HG02870 (cell line): ENCODE results near the gene HIPK2.

ENCODE experiments used
- ATAC-seq: cut with Tn5 transposase; IDR thresholded peaks from one replicate; pipeline ENCODE4 v1.9.1; 2021; ENCODE audit warnings: mild to moderate bottlenecking, moderate library complexity; ENCODE audit not compliant: unreplicated experiment

Gene HIPK2

GRCh38 chr7:139699640-139700504 lies 77.9 kb downstream of the HIPK2 start:
- no peak for ATAC-seq

DNA sequence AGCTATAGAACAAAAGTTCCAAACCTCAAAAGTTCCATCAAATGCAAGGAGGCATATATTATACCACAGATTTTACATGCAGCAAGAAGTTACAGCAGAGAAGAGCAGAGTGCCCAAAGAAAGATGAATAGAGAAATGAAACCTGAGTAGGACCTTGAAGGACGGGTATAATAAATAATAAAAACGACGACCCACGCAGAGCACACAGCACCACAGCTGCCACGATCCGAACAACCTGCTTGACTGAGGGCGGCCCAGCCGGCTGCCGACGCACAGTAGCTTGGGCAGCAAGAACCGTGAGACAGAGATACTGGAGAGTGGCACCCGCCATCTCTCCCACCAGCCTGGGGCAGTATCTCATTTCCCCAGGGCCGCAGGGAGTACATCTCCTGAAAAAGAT lies 79.0 kb downstream of the HIPK2 start:
- ATAC-seq, result no peak

GRCh38 chr7:139698278-139698677 lies 79.5 kb downstream of the HIPK2 start:
- ATAC-seq, result no peak

- ATAC-seq, result no peak
These were observed 80.7 kb downstream of the HIPK2 start for GRCh38 chr7:139697056-139697455.

DNA sequence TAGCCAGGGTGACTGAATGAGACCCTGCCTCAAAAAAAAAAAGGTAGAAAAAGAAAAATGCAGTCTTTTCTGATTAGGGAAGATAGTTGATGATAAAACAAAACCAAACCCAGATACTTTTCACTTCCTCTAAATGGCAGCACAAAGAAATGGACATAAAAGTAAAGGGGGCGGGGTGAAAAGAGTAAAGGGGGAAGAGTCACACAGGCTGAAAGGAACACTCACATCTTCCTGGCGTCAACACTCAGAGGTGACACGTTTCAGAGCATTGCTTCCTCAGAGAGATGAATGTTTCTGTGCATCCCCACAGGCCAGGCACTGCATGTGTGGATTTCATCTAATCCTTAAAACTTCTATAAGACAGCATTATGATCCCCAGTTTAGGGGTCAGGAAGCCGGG lies 81.2 kb downstream of the HIPK2 start:
- ATAC-seq, result peak; percentile 64

- ATAC-seq, result no peak
These were observed 82.2 kb downstream of the HIPK2 start for GRCh38 chr7:139695588-139695987.

DNA sequence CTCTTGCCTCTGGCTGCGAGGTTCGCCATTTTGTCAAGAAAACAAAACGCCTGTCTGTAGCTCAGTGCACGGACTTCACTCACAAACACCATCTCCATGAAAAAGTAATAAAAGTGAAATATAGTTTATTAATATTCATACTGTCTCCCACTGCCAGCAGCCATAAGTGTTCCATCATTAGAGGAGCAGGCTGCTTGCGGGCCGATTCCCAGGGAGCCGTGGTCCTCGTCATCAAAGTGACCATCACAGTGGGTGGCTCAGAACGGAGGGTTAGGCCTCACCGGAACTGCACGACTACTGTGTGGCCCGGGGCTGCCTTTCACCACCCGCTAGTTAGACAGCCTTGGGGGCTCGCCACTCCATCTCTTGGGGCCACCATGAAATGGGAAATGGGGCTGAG lies 82.7 kb downstream of the HIPK2 start:
- ATAC-seq, result no peak

DNA sequence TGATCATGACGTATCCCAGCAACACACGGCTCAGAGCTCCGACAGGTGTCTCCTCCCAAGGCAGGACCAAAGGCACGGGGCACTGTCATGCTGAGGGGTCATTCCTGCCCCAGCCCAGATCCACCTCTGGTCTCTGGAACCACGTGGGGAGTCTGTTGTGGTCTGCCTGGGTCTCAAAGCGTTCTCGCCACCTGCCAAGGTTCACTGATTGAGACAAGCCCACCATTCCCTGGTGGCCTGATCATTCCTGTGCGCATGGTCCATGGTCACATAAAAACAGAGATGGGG lies 83.5 kb downstream of the HIPK2 start:
- no peak for ATAC-seq

DNA sequence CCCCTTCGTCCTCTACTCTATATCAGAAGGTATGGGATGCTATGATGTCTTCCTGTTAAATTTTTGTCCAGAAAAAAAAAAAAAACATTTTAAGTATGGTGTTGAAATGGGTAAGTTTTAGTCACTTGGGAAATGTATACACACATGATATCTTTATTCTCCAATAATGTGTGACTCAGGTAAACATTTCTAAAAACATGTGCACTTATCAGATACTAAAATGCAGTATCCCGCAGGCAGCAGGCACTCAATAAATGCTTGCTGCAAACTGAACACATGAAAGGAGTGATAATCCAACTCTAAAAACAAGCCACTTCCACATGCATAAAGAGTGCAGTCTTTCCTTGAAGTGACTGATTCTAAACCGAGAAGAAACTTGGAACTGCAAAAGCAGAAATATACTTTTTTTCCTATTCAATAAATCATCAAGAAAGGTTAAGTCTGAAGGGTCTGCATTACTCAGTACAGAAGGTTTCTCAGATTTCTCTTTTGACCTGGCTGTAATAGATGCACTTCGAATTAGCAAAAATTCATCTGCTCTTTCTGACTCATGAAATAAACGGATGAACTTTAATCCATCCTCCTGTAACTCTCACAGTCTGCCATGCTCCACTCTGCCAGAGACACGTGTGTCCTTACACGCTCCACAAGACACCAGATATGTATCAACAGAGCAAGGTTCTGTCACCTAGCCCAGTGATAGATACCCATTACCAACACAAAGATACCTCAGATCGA lies 84.0 kb downstream of the HIPK2 start:
- ATAC-seq, result no peak

GRCh38 chr7:139692723-139693122 lies 85.1 kb downstream of the HIPK2 start:
- ATAC-seq, result no peak

DNA sequence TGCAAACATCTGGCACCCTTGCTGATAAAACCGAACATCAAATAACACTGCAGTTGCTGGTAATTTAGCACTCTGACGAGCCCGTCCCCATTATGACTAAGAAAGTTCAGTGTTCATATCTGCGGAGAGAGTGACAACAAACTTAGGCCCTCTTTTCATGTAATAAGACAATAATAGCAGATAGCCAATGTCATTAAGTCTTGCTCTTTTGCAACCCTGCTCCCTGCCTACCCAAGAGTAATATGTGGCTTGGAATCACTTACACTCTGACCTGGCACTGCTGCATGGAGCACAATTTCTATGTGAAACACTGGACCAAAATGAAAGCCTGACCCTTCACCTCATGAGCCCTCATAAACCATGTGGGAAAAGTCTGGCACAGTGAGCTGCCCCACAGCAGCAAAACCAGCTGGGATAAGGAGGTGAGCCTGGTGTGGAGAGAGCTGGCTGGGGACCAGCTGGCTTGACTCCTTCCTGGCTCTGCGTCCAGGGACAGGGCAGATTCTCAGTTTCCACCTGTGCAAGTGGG lies 86.5 kb downstream of the HIPK2 start:
- no peak for ATAC-seq

DNA sequence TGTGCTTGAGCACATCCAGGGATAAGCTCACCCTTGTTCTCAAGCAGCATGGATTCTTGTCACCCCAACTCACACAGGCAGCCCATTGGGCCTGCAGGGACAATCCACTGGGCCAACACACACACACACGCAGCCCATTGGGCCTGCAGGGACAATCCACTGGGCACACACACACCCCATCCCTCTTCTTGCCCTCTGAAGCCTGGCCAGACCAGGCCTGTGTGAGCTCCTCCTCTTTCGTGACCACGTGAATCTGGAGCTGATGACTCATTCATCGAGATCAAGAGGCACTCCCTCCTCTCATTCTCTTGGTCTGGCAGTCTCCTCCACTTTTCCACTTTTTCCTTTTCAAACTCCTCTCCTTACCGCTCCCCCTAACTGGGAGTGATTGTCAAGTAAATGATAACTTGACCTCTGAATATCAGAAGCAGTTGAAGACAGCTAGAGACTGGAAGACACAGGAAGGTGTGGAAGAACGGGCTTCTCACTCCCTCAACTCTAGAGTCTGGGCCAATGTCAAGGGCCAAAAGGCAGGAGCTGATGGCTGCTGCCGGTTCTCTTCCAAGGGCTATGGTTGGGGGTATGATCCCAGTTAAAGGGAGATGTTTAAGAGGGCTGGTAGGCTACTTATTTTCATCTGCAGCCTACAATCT lies 89.7 kb downstream of the HIPK2 start:
- ATAC-seq, result no peak

DNA sequence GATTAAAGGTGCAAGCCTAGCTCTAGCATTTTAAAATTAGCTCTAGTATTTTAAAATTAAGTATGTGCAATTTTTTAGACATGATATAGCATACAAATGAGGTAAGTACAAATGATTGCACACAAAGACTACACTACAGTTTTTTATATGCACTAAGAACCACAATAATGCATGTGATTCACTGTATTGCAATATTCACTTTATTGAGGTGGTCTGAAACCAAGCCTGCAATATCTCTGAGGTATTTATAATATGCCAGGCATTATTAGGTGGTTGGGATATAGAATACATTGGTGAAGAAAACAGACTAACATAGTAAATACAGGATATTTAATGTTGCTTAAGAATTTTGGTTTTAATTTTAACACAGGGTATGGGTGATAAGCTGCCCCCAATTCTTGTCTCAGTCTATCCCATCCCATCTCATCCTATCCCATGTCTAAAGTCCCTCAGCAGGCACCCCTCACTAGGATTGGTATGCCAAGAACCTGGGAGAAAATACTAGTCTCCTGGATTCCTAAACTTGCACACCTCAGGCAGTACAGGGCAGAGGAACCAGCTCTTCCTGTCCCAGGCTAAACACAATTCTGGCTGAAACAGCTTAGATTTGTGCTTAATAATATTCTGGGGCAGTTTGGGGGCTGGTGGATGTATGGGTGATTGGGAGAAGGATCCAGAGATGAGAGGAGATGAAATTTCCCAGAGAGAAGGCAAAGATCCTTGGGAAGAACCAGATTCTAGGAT lies 90.4 kb downstream of the HIPK2 start:
- ATAC-seq, result no peak

DNA sequence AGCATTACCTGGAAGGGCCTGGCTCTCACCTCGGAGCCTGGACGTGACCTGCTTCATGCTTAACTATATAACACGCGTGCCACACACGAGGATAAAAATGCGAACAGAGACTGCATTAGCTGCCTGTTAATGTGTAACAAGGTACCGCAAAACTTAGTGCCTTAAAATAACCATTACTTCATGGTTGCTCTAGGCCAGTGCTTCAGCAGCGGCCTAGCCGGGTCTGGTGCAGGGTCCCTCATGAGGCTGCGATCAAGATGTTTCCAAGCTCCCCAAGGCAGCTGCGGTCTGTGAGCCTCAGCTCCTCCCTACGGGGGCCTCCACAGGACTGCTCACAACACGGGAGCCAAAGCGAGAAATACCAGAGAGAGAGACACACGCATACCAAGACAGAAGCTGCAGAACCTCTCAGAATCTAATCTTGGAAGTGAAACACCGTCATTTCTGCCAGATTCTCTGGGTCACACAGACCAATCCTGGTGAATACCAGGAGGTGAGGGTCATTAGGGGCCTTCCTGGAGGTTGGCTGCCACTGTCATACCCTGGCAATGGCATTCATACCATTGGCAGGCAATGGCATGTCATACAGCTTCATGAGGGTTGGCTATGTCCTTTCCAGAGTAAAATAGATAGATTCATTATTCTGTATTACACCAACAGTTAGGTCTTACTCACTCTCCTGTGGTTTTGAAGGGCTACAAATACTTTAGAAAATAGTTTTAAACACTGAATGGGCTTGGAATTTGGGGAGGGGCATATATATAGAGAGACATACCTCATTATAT lies 94.5 kb downstream of the HIPK2 start:
- no peak for ATAC-seq

DNA sequence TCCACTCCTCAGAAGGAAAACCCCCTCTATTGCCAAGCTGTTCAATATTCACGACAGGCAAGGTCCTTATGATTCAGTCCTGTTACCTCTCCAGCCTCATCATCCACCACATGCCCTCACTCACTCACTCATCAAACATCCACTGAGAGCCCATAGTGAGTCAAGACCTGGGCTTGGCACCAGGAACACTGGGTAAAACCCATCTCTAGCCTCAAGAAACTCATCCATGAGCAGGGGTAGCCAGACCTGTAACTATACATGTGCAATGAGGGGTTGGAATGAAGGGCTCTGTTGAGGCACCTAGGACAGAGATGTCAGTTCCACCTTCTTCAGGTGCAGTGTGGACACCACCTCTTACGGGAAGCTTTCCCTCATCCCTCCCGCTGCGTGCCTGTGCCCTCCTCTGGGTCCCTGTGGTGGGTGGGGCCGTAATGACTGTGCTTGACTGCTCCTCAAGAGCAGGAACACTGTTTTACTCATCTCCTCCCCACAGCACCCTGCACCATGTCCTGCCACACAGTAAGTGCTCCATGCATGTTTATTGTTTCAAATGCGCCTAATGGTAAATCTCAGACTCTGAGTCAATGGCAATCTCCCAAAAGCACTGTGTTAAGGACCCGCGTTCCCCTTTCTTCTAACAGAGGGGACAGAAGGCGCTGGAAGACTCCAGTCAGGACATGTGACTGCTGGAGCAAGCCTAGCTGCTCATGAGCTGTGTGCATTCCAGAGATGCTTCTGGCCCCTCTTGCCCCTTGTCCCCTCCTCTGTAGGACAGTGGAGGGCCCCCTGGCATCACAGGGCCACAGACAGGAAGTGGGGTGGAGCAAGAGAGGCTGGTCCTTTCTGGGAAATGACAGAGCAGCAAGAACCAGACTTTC lies 95.4 kb downstream of the HIPK2 start:
- no peak for ATAC-seq

GRCh38 chr7:139681812-139682135 lies 96.0 kb downstream of the HIPK2 start:
- ATAC-seq, result no peak

GRCh38 chr7:139681463-139681755 lies 96.4 kb downstream of the HIPK2 start:
- ATAC-seq, result no peak

GRCh38 chr7:139680676-139681462 lies 96.9 kb downstream of the HIPK2 start:
- no peak for ATAC-seq
